Hepatocyte (in vitro differentiated cells): ENCODE data around the gene HOXB4.

Experiments used
- CTCF ChIP-seq: fragments of 200-600 bp; sonication (generic); IDR thresholded peaks from 2 replicates; pipeline ENCODE4 v1.5.1; 2016; ENCODE audit warnings: antibody characterized with exemption, mild to moderate bottlenecking; ENCODE audit not compliant: poor library complexity
- EZH2 ChIP-seq: fragments of 200-600 bp; sonication (generic); IDR thresholded peaks from 2 replicates; pipeline ENCODE4 v1.6.1; 2016; ENCODE audit warnings: antibody characterized with exemption, mild to moderate bottlenecking, borderline replicate concordance

DNA sequence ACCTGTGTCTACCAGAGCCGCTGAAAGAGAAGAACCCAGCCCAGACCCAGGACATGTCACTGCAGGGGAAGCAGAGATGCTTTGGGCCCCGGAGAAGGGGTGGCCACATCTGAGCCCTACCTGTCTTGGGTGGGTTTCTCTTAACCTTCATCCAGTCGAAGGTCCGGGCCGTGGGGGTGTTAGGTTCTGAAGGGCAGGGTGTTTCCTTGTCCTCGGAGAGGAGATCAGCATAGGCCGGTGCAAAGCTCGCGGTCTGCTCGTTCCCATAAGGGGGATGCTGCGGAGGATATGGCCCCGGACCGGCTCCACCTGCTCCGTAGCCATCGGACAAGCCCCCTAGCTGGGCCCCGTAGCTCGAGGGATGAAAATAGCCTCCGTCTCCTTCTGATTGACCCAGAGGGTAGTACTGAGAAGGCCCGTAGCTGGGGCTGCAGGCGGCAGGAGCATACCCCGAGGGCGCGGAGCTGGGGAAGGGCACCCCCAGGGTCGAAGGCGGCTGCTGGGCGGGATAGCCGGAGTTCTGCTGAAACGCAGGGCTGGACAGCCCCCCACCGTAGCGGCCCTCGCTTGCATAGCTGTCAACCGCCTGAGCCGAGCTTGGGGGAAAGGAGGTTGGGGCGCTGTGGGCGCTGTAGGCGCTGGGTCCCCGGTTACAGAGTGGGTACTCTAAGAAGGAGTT is 47.8 kb downstream of the HOXB4 start:
- TF ChIP-seq EZH2: no peak
- no peak for TF ChIP-seq CTCF
